Smooth muscle cell (in vitro differentiated cells): ENCODE measurements around the gene HTR3C. TPM values are rescaled to one million over a fixed set of nuclear protein-coding genes. Genes with fewer than 3 reads are reported as not detected.
"Not testable (repeated sequence)": the region's sequence is repeated elsewhere in the genome, so short reads cannot be mapped to it uniquely, and the experiment has no call there.

Source experiments
- DNase-seq: peaks from one replicate; lab custom pipeline; 2025; ENCODE audit not compliant: unreplicated experiment; lab: John Stamatoyannopoulos, UW
- H2AFZ ChIP-seq: fragments of 200-600 bp; sonication (generic); 2 replicates; pipeline ENCODE4 v1.6.0; 2016; ENCODE audit warnings: antibody characterized with exemption, low read depth, mild to moderate bottlenecking
- H3F3A ChIP-seq: fragments of 200-600 bp; sonication (generic); 2 replicates; pipeline ENCODE4 v1.6.0; 2017; ENCODE audit warnings: antibody characterized with exemption, low read depth
- H3K27ac ChIP-seq: fragments of 200-600 bp; sonication (generic); 2 replicates; pipeline ENCODE4 v1.5.1; 2016; ENCODE audit warnings: low read depth, mild to moderate bottlenecking
- H3K27me3 ChIP-seq: fragments of 200-600 bp; sonication (generic); 2 replicates; pipeline ENCODE4 v1.6.1; 2016; ENCODE audit warnings: low read depth, mild to moderate bottlenecking
- H3K36me3 ChIP-seq: fragments of 200-600 bp; sonication (generic); 2 replicates; pipeline ENCODE4 v1.5.1; 2016; ENCODE audit warnings: low read depth
- H3K4me1 ChIP-seq: fragments of 200-600 bp; sonication (generic); 2 replicates; pipeline ENCODE4 v1.5.1; 2016; ENCODE audit warnings: low read depth
- H3K4me2 ChIP-seq: fragments of 200-600 bp; sonication (generic); 2 replicates; pipeline ENCODE4 v1.6.0; 2016; ENCODE audit warnings: mild to moderate bottlenecking
- H3K4me3 ChIP-seq: fragments of 200-600 bp; sonication (generic); 2 replicates; pipeline ENCODE4 v1.5.1; 2016; ENCODE audit warnings: mild to moderate bottlenecking
- H3K79me2 ChIP-seq: fragments of 200-600 bp; sonication (generic); 2 replicates; pipeline ENCODE4 v1.6.0; 2016; ENCODE audit warnings: low read depth, mild to moderate bottlenecking
- H3K9ac ChIP-seq: fragments of 200-600 bp; sonication (generic); 2 replicates; pipeline ENCODE4 v1.6.0; 2016; ENCODE audit warnings: low read depth
- H3K9me3 ChIP-seq: fragments of 200-600 bp; sonication (generic); replicated peaks from 2 replicates; pipeline ENCODE4 v1.5.1; 2016; ENCODE audit warnings: low read depth
- H4K20me1 ChIP-seq: fragments of 200-600 bp; sonication (generic); 2 replicates; pipeline ENCODE4 v1.6.0; 2016; ENCODE audit warnings: low read depth
- WGBS: methylation state at CpG from one replicate; pipeline ENCODE4 v1.1.7; 2016; ENCODE audit warnings: low lambda C conversion rate; 5-methylcytosine and 5-hydroxymethylcytosine counted together
- polyA plus RNA-seq: library from polyadenylated mRNA; unstranded; fragments of >200 nt; fragmentation: Nextera tagmentation; extraction: Ambion mirVana; gene quantifications from 2 replicates; pipeline ENCODE4 v1.2.1, GENCODE V29; 2016
- total RNA-seq: library from RNA; depleted of rRNA; stranded (reverse); fragments of >200 nt; gene quantifications from 2 replicates; pipeline ENCODE4 v1.2.3, GENCODE V29; 2014
- TF ChIP-seq, protein P1 (sequence below): fragments of 200-600 bp; sonication (generic); IDR thresholded peaks from 2 replicates; pipeline ENCODE4 v1.5.1; 2017; ENCODE audit warnings: borderline replicate concordance, mild to moderate bottlenecking, antibody characterized with exemption; ENCODE audit not compliant: insufficient read depth, poor library complexity, severe bottlenecking

HTR3C gene
- total and polyA plus RNA-seq, 2 experiments from 2014 or later, result not detected

DNA sequence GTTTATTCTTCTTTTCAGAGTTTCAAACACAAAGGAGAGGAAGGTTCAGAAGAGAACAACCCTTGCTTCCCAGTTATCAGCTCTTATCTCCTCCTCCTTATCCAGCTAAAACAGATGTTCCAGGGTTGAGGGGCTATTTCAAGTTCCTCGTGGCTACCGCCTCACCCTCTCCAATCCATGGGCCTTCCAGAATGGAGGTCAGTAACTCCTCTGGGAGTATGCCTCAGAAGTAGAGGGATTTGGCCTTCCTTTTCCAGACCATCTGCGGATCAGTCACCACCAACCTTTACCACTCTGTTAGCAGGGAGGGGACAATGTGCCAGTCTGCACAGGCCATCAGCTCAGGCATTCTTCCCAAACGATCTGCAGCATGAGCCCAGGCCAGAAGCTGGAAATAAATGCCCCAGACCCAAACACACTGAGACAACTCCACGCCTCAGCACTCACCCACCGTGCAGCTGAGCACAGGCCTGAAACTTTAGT lies 14.8 kb downstream of the HTR3C start:
- Histone ChIP-seq H3K27me3 (no peaks in the 10 kb centered on the region), H4K20me1 (no peaks in the 10 kb centered on the region), H2AFZ (no peak overlapping the region), H3K9me3 (no peaks in the 10 kb centered on the region), H3K4me2 (no peak overlapping the region), H3K27ac (no peak overlapping the region), H3F3A (no peaks in the 10 kb centered on the region), H3K4me1 (no peaks in the 10 kb centered on the region), H3K9ac (no peak overlapping the region), H3K36me3 (no peaks in the 10 kb centered on the region), H3K79me2 (no peaks in the 10 kb centered on the region), H3K4me3 (no peak overlapping the region)
- 76% methylated on average over 6 of the region's 6 CpGs for WGBS
- no peak for DNase-seq
- TF ChIP-seq, protein P1, sequence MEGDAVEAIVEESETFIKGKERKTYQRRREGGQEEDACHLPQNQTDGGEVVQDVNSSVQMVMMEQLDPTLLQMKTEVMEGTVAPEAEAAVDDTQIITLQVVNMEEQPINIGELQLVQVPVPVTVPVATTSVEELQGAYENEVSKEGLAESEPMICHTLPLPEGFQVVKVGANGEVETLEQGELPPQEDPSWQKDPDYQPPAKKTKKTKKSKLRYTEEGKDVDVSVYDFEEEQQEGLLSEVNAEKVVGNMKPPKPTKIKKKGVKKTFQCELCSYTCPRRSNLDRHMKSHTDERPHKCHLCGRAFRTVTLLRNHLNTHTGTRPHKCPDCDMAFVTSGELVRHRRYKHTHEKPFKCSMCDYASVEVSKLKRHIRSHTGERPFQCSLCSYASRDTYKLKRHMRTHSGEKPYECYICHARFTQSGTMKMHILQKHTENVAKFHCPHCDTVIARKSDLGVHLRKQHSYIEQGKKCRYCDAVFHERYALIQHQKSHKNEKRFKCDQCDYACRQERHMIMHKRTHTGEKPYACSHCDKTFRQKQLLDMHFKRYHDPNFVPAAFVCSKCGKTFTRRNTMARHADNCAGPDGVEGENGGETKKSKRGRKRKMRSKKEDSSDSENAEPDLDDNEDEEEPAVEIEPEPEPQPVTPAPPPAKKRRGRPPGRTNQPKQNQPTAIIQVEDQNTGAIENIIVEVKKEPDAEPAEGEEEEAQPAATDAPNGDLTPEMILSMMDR, result no peak

DNA sequence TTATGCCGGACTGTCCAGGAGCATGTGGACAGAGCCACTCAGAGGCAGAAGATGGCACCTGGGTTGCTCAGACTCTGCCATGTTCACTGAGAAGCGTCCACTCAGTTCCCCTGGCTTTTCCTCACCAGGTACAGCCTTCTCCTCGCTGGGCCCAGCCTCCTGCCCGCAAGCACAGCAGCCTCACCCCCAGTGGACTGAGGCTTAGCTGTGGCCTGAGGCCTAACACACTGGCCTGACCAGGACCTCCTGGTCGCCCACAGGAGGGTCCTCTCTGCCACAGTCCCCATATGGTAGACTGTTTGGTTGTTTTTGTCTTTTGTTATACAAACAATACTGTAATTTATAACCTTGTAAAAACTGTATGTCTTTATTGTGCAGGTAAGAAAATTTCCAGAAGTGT lies 15.5 kb downstream of the HTR3C start:
- DNase-seq, result no peak
- Histone ChIP-seq H3K27ac (no peak overlapping the region), H4K20me1 (no peaks in the 10 kb centered on the region), H3K4me2 (no peak overlapping the region), H3K27me3 (no peaks in the 10 kb centered on the region), H3K36me3 (no peaks in the 10 kb centered on the region), H3K9ac (no peak overlapping the region), H2AFZ (no peak overlapping the region), H3K4me1 (no peaks in the 10 kb centered on the region), H3K9me3 (no peaks in the 10 kb centered on the region), H3K79me2 (no peaks in the 10 kb centered on the region), H3K4me3 (no peak overlapping the region), H3F3A (no peaks in the 10 kb centered on the region)
- 96% methylated on average over 5 of the region's 5 CpGs for WGBS
- TF ChIP-seq, protein P1, result no peak

- H3K4me1 ChIP-seq, result not testable (repeated sequence)
These were observed 18.3 kb downstream of the HTR3C start for GRCh38 chr3:184071142-184071541.

GRCh38 chr3:184073621-184074020 lies 20.8 kb downstream of the HTR3C start:
- TF ChIP-seq, protein P1, result no peak
- Histone ChIP-seq H3K79me2 (no peaks in the 10 kb centered on the region), H3F3A (no peaks in the 10 kb centered on the region), H3K4me1 (no peaks in the 10 kb centered on the region), H3K27ac (no peak overlapping the region), H3K36me3 (no peaks in the 10 kb centered on the region), H3K9me3 (no peaks in the 10 kb centered on the region), H3K4me3 (no peak overlapping the region), H3K4me2 (no peak overlapping the region), H3K27me3 (no peaks in the 10 kb centered on the region), H4K20me1 (no peaks in the 10 kb centered on the region), H3K9ac (no peak overlapping the region), H2AFZ (no peak overlapping the region)
- no peak for DNase-seq
- 80% methylated on average over 4 of the region's 4 CpGs for WGBS

More at GRCh38 chr3:184071142-184071541, 18.3 kb downstream of the HTR3C start:
- H3K4me3 ChIP-seq, H3K36me3 ChIP-seq, H3K27me3 ChIP-seq, H3K79me2 ChIP-seq, H3K27ac ChIP-seq, H3K4me2 ChIP-seq, H3F3A ChIP-seq, H3K9ac ChIP-seq, H3K9me3 ChIP-seq, H2AFZ ChIP-seq, H4K20me1 ChIP-seq, DNase-seq: not testable (repeated sequence)
- WGBS, result 96% methylated on average over 7 of the region's 7 CpGs
